GM20431 (cell line): Measurements from ENCODE around the gene RAB20.
"Not testable (repeated sequence)": the region's sequence is repeated elsewhere in the genome, so short reads cannot be mapped to it uniquely, and the experiment has no call there.

Experiments
- in situ Hi-C: fragments of 300-500 bp; cut with MseI, MboI; formaldehyde crosslinking; loops from one replicate; pipeline ENCODE4 v1.15.0; 2020; ENCODE audit warnings: low sequenced_read_pairs; ENCODE audit not compliant: unreplicated experiment

Gene RAB20

DNA sequence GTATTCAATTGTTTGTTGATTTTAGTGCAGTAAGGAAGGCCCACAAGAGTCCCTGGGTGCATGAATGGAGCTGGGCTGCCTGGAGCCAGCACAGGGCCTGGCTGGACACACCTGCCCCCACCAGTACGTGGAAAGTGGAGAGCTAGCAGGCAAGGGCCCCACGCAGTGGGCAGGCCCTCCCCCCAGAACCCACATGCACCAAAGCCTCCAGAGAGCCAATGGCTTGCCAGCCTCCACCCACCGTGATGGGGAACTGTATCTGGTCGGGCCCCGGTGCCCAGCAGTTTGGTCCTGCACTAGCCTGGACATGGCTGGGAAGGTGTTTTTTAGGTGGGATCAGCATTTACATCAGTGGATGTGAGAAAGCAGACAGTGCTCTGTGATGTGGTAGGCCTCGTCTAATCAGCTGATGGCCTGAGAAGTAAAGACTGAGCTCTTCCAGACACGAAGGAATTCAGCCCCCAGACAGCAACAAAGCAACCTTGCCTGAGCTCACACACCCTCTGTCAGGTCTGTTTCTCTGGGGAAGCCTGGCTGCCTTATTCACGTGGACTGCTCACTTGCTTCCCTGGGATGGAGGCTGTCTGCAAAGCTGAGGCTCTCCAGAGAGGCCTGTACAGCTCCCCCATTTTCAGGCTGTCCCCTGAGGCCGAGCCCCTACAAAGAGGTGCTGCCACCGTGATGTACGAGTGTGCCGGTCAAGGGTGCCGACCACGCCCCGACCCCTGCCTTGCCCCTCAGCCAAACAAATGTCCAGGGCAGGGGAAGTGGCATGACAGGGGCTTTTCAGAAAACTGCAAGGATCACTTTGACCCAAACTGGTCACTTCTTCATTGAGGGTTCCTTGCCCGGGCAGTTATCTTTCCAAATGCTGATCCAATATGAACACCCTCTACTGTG, 27.5 kb downstream of the RAB20 start:
- in situ Hi-C loops: no loop called here

DNA sequence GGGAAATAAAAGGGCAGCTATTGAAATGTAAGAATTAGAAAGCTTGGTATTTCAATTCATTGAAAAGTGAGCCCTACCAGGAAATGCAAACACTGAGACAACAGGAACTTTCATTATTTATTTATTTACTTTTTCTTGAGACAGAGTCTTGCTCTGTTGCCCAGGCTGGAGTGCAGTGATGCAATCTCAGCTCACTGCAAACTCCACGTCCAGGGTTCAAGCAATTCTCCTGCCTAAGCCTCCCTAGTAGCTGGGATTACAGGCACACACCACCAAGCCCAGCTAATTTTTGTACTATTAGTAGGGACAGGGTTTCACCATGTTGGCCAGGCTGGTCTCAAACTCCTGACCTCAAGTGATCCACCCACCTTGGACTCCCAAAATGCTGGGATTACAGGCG, 29.3 kb downstream of the RAB20 start:
- in situ Hi-C loops: not testable (repeated sequence)

DNA sequence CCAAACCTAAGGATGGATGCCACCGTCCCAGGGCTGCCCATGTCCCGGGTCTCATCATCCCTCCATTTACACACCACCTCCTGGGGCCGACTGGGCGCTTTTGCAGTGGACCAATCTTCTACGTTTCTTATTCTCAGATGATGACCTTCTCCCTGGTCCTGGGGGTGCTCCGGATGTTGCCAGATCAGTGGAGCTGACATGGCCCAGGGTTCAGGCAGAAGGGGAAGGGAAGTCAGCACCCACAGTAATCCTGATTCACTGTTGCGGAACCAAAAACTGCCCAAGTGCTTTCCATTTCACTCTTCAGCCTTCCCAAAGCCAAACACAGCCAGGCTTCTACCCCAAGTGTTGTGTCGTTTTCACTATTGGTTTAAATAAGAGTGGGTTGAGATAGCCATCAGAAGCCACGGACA, 29.8 kb downstream of the RAB20 start:
- in situ Hi-C loops: no loop called here

DNA sequence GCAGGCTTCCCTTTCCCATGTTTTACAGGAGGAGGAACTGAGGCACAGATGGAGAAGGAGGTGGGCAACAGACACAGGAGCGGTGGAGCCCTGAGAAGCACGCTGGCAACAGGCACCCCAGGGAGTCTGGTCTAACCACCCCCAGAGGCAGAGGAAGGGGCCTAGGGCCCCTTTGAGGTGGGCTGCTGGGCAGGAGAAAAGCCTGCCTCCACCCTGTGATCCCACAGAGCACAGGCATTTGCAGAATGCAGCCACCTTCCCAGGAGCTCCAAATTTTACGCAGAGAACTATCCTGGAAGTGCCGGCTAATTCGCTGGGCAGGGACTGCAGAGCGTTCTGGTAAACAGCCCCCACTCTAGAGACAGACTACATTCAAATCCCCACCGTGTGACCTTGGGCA, 30.4 kb downstream of the RAB20 start:
- in situ Hi-C loops: no loop called here

DNA sequence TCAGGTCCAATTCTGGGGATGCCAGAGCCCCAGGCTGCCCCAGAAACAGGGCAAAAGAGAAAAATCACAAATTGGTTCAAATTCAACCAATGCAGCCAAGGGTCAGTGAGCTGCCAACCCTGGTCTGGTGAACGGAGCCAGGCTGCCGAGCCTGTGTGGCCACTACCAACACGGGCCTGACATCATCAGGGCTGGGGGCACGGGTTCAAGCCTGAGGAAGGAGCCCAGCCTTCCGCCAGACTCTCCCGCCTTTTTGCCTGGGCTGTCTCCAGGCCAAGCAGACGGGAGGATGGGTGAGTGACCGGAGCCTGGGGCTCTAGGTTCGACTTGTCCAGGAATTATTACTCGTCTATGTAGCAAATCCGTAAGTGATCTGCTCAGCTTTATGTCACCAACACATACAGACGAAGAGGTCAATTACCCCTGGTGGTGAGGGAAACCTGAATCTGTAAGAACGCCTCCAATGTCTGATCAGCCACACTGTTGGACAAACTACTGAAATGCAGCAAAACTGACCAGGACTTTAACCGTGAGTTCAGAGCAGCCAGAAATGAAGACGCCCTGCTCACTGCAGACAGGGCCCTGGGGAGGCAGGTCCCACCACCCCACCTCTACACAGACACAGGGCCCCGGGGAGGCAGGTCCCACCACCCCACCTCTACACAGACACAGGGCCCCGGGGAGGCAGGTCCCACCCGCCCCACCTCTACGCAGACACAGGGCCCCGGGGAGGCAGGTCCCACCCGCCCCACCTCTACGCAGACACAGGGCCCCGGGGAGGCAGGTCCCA, 31.8 kb downstream of the RAB20 start:
- in situ Hi-C loops: no loop called here

DNA sequence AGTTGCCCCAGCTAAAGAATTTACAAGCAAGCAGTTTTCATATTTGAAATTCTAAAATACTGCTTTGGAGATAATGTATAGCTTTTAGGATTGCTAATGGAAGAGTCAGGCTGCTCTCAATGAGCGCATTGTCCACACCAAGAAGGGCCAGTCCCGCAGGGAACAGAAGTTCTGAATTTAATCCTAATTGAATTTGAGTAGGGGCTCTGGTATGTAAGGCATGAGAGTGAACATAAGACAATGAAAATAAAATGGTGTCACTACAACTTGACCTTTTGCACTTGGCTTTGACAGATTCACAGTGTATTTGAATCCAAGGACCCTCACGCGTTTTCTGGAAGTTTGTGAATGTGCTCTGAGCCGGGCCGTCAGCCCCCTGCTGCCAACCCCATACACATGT, 32.6 kb downstream of the RAB20 start:
- in situ Hi-C loops: no loop called here

DNA sequence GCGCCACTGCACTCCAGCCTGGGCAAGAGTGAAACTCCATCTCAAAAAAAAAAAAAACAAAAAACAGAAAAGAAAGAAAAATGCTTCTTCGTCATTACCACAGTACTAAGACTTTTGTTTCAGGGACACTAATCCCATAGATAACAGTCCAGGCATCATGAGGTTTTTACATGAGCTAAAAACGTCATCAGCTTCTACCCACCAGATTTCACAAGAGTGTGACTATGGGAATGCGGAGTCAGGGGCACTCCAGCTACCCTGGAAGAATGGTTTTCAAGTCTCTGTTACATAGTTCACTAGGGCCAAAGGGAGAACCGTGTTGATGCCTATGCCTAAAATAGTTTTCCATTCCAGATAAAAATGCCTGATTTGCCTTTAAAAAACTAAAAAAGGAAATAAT, 33.2 kb downstream of the RAB20 start:
- in situ Hi-C loops: no loop called here

DNA sequence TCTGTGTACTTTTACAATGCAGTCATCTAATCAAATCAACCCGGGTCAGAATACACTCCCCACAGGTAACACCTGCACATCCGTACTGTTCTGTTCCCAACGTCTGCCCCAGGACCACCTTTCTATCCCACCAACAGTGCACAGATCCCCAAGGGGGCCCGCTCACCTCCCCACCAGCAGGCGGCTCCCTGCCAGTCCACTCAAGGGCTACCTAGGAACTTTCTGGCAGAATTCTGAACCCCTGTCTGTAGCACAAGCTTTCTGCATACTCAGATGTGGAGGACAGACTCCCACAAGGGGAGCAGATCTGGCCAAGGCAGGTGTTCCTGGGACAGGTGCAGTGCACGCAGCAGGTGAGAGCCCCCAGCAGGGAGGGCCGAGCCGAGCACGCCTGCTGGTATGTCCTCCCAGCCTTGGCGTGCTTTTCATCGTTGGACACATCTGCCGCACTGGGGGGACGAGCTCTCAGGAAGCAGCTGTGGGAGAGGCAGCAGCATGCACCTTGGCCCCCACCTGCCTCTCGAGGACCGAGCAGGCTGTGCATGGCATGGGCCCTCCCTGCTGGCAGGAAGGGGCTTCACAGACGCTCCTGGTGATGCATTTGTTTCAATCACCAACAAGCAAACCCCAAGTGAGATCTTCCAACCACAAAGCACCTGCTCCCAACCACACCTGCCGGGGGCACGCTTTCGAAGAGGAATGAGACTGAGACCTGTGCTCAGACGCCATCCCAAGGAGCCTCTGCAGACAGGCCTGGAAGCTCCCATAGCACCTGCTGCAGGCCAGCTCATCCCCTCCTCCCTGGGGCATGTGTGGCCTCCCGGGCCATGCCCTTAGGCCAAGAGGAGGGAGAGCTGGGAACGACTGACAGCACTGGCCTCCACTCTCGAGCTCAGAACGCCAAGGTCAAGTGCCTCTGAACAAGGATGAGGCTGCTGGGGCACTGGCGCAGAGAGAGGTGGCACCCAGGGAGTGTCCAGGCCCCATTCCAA, 35.9 kb downstream of the RAB20 start:
- in situ Hi-C loops: no loop called here

DNA sequence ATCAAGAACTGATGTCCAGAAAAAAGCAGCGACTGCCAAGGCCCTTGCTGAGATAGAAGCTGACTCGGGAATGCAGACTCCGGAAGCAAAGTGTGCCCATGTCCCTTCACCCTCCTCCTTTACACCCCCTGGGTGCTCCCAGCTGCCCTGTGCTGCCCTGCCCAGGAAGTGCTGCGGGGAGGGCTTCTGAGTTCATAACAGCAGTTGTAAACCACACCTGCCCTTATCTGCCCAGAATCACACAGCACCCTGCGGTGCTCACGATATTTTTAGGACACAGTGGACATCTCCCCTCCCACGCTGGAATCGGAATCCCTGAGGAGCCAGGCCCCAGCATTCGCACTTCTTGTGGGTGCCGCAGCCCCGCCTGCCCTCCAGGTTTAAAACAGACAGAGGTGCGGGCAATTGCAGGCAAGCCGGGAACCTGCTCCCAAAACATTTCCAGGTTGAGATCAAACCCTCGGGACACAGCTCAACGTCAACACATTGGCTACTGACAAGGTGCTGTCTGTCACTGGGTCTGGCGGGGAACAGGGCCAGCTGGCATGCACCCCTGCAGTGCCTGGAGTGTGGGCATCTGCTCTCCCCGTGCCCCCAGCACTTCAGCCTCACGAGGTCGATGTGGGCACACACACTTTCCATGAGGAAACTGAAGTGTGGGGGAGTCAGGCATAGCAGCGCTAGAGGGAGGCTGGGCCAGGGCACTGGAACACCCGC, 36.8 kb downstream of the RAB20 start:
- in situ Hi-C loops: no loop called here

DNA sequence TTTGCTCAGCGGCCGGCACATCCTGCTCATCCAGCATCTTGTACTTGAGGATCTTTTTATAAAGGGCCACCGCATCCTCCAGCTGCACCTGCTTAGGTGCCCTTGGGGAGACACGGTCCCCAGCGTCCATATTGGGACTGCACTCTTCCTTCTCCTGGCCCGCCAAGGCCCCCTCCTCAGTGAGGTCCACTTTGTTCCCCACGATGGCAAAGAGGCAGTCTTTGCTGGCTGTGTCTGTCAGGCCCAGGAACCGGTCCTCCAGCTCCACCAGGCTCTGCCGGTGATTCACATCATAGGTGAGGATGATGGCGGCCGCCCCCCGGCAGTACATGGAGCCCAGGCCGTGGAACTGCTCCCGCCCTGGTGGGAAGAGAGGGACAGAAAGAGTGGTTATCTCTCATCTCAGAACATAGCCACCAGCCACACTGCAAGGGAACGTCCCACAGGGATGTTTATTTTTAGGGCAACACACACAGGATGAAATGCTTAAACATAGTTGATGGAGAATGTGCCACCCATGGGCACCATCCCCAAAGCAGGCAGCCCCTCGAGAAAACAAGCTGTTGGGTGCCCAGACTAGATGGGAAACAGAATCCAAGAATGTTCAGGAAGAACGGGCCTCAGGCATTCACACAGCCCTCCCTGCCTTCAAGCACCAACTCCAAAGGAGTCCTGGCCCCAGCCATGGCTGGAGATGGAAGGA, 37.5 kb downstream of the RAB20 start:
- in situ Hi-C loops: no loop called here

DNA sequence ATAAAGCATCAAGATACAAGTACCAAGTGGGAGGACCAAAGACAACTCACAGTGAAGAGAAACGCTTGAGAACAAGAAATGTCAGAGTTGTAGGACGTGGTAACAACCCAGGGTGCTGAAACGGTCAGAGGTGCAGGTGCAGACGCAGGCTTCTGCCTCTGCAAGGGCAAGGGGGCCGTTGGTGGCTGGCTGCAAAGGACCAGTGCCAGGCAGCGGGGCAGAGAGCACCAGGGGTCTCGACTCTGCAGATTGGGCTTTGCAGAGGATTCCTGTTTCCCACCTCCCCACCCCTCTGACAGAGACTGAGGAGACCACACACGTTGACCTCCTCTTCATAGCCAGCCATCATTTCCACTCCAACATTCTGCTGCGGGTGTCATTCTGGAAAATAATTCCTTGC, 38.3 kb downstream of the RAB20 start:
- in situ Hi-C loops: no loop called here

DNA sequence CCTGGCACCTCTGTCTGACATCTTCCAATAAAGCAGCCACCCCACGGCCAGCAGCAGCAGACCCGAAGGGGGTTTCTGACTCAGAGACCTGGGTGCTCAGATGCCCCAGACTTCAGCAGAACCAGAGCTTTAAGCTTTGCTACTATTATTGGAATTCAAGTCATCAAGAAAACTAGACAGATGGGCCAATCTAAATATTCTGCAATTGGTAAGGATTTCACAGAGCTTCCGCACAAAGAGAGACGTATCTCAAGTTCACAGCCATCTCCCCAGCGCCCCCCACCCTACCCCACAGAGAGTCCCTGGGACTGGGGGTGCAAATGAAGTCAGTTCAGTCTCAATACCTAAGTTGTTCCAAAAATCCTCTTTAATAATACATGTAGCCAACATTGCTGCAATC, 38.8 kb downstream of the RAB20 start:
- in situ Hi-C loops: no loop called here

DNA sequence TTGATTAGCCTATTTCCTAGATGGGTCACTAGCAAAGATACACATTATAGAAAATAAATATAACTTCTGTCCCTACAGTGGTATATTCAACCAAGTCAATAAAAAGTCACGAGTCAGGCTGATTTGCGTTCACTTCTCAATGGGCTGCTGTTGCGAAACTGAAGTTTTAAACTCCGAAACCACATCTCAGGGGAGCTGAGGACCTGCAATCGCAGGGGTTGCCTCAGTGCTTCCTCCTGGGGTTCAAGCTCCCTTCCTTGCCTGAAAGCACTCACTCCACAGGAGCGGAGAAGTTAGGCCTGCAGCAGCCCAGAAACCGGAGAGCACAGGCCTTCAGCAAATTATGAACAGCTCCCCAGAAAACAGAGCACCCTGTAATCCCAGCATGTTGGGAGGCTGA, 39.6 kb downstream of the RAB20 start:
- in situ Hi-C loops: no loop called here

DNA sequence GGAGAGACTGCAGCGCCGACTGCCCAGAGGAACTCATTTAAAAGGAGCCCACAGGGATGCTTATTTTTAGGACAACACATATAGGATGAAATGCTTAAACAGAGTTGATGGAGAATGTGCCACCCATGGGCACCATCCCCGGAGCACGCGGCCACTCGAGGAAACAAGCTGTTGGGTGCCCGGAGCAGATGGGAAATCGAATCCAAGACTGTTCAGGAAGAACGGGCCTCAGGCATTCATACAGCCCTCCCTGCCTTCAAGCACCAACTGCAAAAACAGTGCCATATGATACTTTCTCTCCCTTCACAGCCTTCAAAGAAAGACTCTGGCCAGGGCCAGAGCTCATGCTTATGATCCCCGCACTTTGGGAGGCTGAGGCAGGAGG, 40.2 kb downstream of the RAB20 start:
- in situ Hi-C loops: no loop called here

DNA sequence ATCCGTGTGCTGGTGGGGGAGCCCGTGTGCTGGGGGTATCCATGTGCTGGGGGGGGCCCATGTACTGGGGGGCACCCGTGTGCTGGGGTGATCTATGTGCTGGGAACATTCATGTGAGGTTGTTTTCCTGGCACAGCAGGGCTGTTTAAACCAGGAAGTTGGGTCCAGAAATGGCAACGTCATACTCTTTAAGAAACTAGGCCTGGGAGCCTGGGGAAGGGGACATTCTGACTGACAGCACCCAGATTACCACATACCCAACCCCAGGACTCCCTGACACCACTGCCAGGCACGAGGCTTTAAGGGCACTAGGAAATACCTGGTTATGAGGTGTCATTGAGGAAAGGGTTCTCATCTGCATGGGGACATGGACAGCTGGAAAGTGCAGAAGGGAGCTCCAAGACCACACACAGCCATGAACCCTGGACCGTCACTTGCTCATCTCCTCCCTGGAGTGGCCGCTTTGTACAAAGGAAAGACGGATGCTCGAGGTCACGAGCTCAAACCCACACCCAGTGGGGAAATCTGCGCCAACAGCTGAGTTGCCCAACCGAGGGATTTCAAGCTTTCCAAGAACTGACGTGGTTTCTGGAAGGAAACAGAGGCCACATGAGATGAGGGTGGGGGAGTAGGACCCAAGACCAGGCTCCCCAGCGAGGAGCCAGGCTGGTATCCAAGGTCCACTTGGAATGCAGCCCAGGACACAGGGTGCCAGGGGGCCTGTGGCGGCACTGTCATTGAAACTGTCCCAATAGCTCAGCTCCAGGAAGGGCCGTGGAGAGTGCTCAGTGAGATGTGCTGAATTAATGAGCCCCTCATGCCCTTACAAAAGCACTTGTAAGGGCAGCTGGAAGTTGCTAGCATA, 40.9 kb downstream of the RAB20 start:
- in situ Hi-C loops: no loop called here

DNA sequence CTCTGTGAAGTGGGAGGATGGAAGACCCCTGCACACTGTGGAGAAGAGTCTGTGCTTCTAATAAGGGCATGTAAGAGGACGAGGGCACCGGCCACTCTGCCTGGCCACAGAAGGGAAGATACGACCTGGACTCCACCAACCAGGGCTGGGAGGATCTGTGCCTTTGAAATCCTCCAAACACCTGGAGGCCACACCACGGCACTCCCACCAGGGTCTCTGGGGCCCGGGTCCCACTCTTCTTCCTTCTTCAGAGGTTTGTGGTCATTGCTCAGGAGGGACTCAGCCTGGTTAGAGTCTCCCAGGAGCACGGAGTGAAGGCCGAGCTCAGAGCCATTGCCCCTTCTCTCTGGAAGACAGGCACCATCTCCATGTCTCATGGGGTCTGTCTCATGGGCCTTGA, 42.0 kb downstream of the RAB20 start:
- in situ Hi-C loops: no loop called here

DNA sequence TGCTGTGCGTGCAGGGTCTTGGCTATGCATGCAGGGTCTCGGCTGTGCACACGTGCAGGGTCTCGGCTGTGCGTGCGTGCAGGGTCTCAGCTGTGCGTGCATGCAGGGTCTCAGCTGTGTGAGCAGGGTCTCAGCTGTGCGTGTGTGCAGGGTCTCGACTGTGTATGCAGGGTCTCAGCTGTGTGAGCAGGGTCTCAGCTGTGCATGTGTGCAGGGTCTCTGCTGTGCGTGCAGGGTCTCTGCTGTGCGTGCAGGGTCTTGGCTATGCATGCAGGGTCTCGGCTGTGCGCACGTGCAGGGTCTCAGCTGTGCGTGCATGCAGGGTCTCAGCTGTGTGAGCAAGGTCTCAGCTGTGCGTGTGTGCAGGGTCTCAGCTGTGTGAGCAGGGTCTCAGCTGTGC, 42.5 kb downstream of the RAB20 start:
- in situ Hi-C loops: no loop called here

DNA sequence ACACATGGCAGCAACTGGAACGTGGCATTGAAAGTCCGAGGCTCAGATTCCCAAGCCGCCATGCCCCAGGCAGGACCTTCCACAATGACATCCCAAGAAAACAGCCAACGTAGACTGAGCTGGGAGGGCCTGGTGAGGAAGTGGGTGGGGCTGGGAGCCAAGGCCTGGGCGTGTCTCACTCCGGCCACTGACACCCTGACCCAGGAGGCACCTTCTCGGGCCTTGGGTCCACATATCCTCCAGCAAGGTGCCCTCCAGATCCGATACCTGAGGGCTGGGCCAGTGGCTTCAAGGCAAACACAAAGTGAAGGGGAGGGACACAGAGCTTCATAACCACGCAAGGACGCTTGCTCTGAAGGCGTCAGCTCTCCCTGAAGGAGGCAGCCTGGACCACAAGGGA, 43.0 kb downstream of the RAB20 start:
- in situ Hi-C loops: no loop called here
